Measurements from ENCODE around the gene ERG28. TPM values are rescaled to one million over a fixed set of nuclear protein-coding genes. Genes with fewer than 3 reads are reported as not detected.
"Not testable (repeated sequence)": the region's sequence is repeated elsewhere in the genome, so short reads cannot be mapped to it uniquely, and the experiment has no call there.

ERG28 gene
- total and polyA plus RNA-seq, 10 of the 15 experiments (the other 5 are each of a cell fraction or from before 2014, with no cell fraction given): 15.2 to 67.0 (median 48.1) TPM

DNA sequence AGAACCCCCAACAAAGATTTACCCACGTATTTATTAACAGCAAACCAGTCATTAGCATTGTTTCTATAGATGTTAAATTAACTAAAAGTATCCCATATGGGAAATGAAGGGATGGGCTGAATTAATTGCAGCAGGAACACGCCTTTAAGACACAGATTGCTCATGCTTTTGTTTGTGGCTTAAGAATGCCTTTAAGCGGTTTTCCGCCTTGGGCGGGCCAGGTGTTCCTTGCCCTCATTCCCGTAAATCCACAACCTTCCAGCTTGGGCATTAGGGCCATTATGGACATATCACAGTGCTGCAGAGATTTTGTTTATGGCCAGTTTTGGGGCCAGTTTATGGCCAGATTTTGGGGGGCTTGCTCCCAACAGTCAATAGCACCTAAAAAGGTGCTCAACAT, 59.6 kb downstream of the ERG28 start:
- H4K20me1 ChIP-seq (ENCODE audit: control insufficient read depth, insufficient read depth); intact Hi-C loops (cut with micrococcal nuclease; ENCODE audit: unreplicated experiment); H3K4me1 ChIP-seq (ENCODE audit: control insufficient read depth, insufficient read depth, low read length); FAIRE-seq; H3K9me3 ChIP-seq (replicated peaks; ENCODE audit: control insufficient read depth, insufficient read depth, low read length); H3K4me2 ChIP-seq (ENCODE audit: control insufficient read depth, insufficient read depth); H2AFZ ChIP-seq (ENCODE audit: control insufficient read depth, low read depth, low read length); H3K36me3 ChIP-seq (ENCODE audit: control insufficient read depth in 2 of 2, insufficient read depth in 2 of 2, low read length in 1 of 2); DNase-seq (ENCODE audit: low read depth, low spot score); in situ Hi-C loops (cut with MboI); H3K4me3 ChIP-seq; H3K27me3 ChIP-seq (replicated peaks in 1 of 2; ENCODE audit: control insufficient read depth in 2 of 2, insufficient read depth in 2 of 2, low read length in 1 of 2); BruUV-seq (replicated peaks); H3K79me2 ChIP-seq (ENCODE audit: control insufficient read depth, insufficient read depth, low read length); H3K9ac ChIP-seq (ENCODE audit: control insufficient read depth, insufficient read depth, low read length); ATAC-seq; H3K27ac ChIP-seq (ENCODE audit: control insufficient read depth, insufficient read depth): not testable (repeated sequence)
- RAD21 ChIA-PET (ENCODE audit: unreplicated experiment): interaction anchor here (0.7 to 4.5 kb wide), 2 partner anchors 23 to 382 kb away, joined by 3 to 16 read pairs; partner anchors contain the start of gene FLVCR2
- POLR2A ChIA-PET: interaction anchor here (0.6 kb wide), 1 partner anchor 29 kb away, joined by 3 read pairs; no protein-coding TSS in a partner anchor
- CTCF ChIA-PET: interaction anchor here (1.0 to 1.1 kb wide), 2 partner anchors 16 to 24 kb away, joined by 3 read pairs; no protein-coding TSS in a partner anchor
- 67% methylated on average over 6 of the region's 6 CpGs for WGBS (ENCODE audit: insufficient coverage, insufficient replicate concordance, low lambda C conversion rate, missing lambda C conversion rate)
- SMC1A ChIA-PET (ENCODE audit: uncharacterized antibody, unreplicated experiment): interaction anchor here (0.6 kb wide), 1 partner anchor 9 kb away, joined by 3 read pairs; no protein-coding TSS in a partner anchor

DNA sequence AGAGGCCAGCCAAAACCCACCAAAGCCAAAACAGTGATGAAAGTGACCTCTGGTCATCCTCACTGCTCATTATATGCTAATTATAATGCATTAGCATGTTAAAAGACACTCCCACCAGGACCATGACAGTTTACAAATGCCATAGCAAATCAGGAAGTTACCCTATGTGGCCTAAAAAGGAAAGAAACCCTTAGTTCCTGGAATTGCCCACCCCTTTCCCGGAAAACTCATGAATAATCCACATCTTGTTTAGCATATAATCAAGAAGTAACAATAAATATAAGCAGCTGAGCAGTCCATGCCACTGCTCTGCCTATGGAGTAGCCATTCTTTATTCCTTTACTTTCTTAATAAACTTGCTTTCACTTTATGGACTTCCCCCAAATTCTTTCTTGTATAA, 60.6 kb downstream of the ERG28 start:
- H3K79me2 ChIP-seq (ENCODE audit: control insufficient read depth, insufficient read depth, low read length); H3K27me3 ChIP-seq (replicated peaks in 1 of 2; ENCODE audit: control insufficient read depth in 2 of 2, insufficient read depth in 2 of 2, low read length in 1 of 2); H2AFZ ChIP-seq (ENCODE audit: control insufficient read depth, low read depth, low read length); H3K4me2 ChIP-seq (ENCODE audit: control insufficient read depth, insufficient read depth); H3K9ac ChIP-seq (ENCODE audit: control insufficient read depth, insufficient read depth, low read length); H4K20me1 ChIP-seq (ENCODE audit: control insufficient read depth, insufficient read depth); H3K4me3 ChIP-seq; in situ Hi-C loops (cut with MboI); FAIRE-seq; intact Hi-C loops (cut with micrococcal nuclease; ENCODE audit: unreplicated experiment); H3K9me3 ChIP-seq (replicated peaks; ENCODE audit: control insufficient read depth, insufficient read depth, low read length); POLR2A ChIA-PET; H3K36me3 ChIP-seq (ENCODE audit: control insufficient read depth in 2 of 2, insufficient read depth in 2 of 2, low read length in 1 of 2); BruUV-seq (replicated peaks); ATAC-seq; H3K27ac ChIP-seq (ENCODE audit: control insufficient read depth, insufficient read depth); SMC1A ChIA-PET (ENCODE audit: uncharacterized antibody, unreplicated experiment); H3K4me1 ChIP-seq (ENCODE audit: control insufficient read depth, insufficient read depth, low read length); DNase-seq (ENCODE audit: low read depth, low spot score): not testable (repeated sequence)
- ChIA-PET CTCF (interaction anchor here (1.1 kb wide), 1 partner anchor 17 kb away, joined by 3 read pairs; no protein-coding TSS in a partner anchor), RAD21 (ENCODE audit: unreplicated experiment) (interaction anchor here (4.5 kb wide), 1 partner anchor 22 kb away, joined by 16 read pairs; the partner anchor contains the start of gene FLVCR2)
- 33% methylated on average over 1 of the region's 1 CpG for WGBS (ENCODE audit: insufficient coverage, insufficient replicate concordance, low lambda C conversion rate, missing lambda C conversion rate)

Small RNAs within 50 kb of the gene (small RNA-seq; reads per million reads assigned to genes)
- gene RNA5SP387: 0.43 reads per million, percentile 5 among the genes with 10 or more reads in this experiment

Other genes starting within 250 kb of the ERG28 start
- gene JDP2, start 232.9 kb downstream of the ERG28 start, total RNA-seq (2014; rRNA removed): 19.4 and 21.3 TPM in 2 replicates
- gene JDP2, start 232.9 kb downstream of the ERG28 start, total RNA-seq (2014; rRNA removed; fragmentation: Illumina TruSeq; extraction: Trizol): 11.7 and 12.1 TPM in 2 replicates
- 16.0 and 16.4 TPM in 2 replicates for gene JDP2, start 232.9 kb downstream of the ERG28 start, total RNA-seq (2021)
- 5.1 and 6.7 TPM in 2 replicates for gene JDP2, start 232.9 kb downstream of the ERG28 start, polyA plus RNA-seq (2011; rRNA removed)
- gene JDP2, start 232.9 kb downstream of the ERG28 start, polyA plus RNA-seq (2014; fragmentation: Illumina TruSeq; extraction: Trizol): 3.3 and 11.5 TPM in 2 replicates
- gene JDP2, start 232.9 kb downstream of the ERG28 start, polyA plus RNA-seq (2014; fragmentation: Nextera tagmentation; extraction: Ambion mirVana): 1 to 10 TPM in 1 of 2 experiments, under 1 TPM in 1; 0.71 to 1.2 TPM
- gene JDP2, start 232.9 kb downstream of the ERG28 start, polyA plus RNA-seq (2014; rRNA removed): 20.7 and 21.2 TPM in 2 replicates
- 10 to 100 TPM in 1 of 2 experiments, 1 to 10 TPM in 1; 8.9 to 10.8 TPM for gene JDP2, start 232.9 kb downstream of the ERG28 start, polyA plus RNA-seq (2016; fragmentation: Nextera tagmentation; extraction: Ambion mirVana)
- gene BATF, start 138.4 kb downstream of the ERG28 start, total RNA-seq (2014; rRNA removed): 153 and 158 TPM in 2 replicates
- gene BATF, start 138.4 kb downstream of the ERG28 start, total RNA-seq (2014; rRNA removed; fragmentation: Illumina TruSeq; extraction: Trizol): 94.0 and 99.6 TPM in 2 replicates
- gene BATF, start 138.4 kb downstream of the ERG28 start, total RNA-seq (2021): 99.8 and 107 TPM in 2 replicates
- gene BATF, start 138.4 kb downstream of the ERG28 start, polyA plus RNA-seq (2011; rRNA removed): 53.9 and 98.3 TPM in 2 replicates
- gene BATF, start 138.4 kb downstream of the ERG28 start, polyA plus RNA-seq (2014; fragmentation: Illumina TruSeq; extraction: Trizol): 30.7 and 93.4 TPM in 2 replicates
- gene BATF, start 138.4 kb downstream of the ERG28 start, polyA plus RNA-seq (2014; fragmentation: Nextera tagmentation; extraction: Ambion mirVana): 10 to 100 TPM in 1 of 2 experiments, 1 to 10 TPM in 1; 10.0 to 30.9 TPM
- 147 and 176 TPM in 2 replicates for gene BATF, start 138.4 kb downstream of the ERG28 start, polyA plus RNA-seq (2014; rRNA removed)
- gene BATF, start 138.4 kb downstream of the ERG28 start, polyA plus RNA-seq (2016; fragmentation: Nextera tagmentation; extraction: Ambion mirVana): 100 to 1,000 TPM; 133 to 154 TPM
- 0.98 and 1.8 TPM in 2 replicates for gene FLVCR2, start 82.3 kb downstream of the ERG28 start, total RNA-seq (2014; rRNA removed)
- 1.2 and 1.8 TPM in 2 replicates for gene FLVCR2, start 82.3 kb downstream of the ERG28 start, total RNA-seq (2014; rRNA removed; fragmentation: Illumina TruSeq; extraction: Trizol)
- 1.7 and 3.7 TPM in 2 replicates for gene FLVCR2, start 82.3 kb downstream of the ERG28 start, total RNA-seq (2021)
- gene FLVCR2, start 82.3 kb downstream of the ERG28 start, polyA plus RNA-seq (2011; rRNA removed): 2.9 and 3.1 TPM in 2 replicates
- 1.8 and 2.2 TPM in 2 replicates for gene FLVCR2, start 82.3 kb downstream of the ERG28 start, polyA plus RNA-seq (2014; fragmentation: Illumina TruSeq; extraction: Trizol)
- gene FLVCR2, start 82.3 kb downstream of the ERG28 start, polyA plus RNA-seq (2014; fragmentation: Nextera tagmentation; extraction: Ambion mirVana): under 1 TPM; 0.24 to 0.47 TPM
- 1.0 and 1.4 TPM in 2 replicates for gene FLVCR2, start 82.3 kb downstream of the ERG28 start, polyA plus RNA-seq (2014; rRNA removed)
- 1 to 10 TPM; 1.0 to 1.8 TPM for gene FLVCR2, start 82.3 kb downstream of the ERG28 start, polyA plus RNA-seq (2016; fragmentation: Nextera tagmentation; extraction: Ambion mirVana)
- gene TTLL5, start 370 bp upstream of the ERG28 start, total RNA-seq (2014; rRNA removed): 12.8 and 13.4 TPM in 2 replicates
- 14.2 and 15.4 TPM in 2 replicates for gene TTLL5, start 370 bp upstream of the ERG28 start, total RNA-seq (2014; rRNA removed; fragmentation: Illumina TruSeq; extraction: Trizol)
- gene TTLL5, start 370 bp upstream of the ERG28 start, total RNA-seq (2021): 17.4 and 21.4 TPM in 2 replicates
- gene TTLL5, start 370 bp upstream of the ERG28 start, polyA plus RNA-seq (2011; rRNA removed): 12.8 and 13.9 TPM in 2 replicates
- gene TTLL5, start 370 bp upstream of the ERG28 start, polyA plus RNA-seq (2014; fragmentation: Illumina TruSeq; extraction: Trizol): 13.6 and 16.4 TPM in 2 replicates
- gene TTLL5, start 370 bp upstream of the ERG28 start, polyA plus RNA-seq (2014; fragmentation: Nextera tagmentation; extraction: Ambion mirVana): 1 to 10 TPM; 3.2 to 5.2 TPM
- gene TTLL5, start 370 bp upstream of the ERG28 start, polyA plus RNA-seq (2014; rRNA removed): 10.6 and 12.3 TPM in 2 replicates
- 10 to 100 TPM; 20.3 to 25.9 TPM for gene TTLL5, start 370 bp upstream of the ERG28 start, polyA plus RNA-seq (2016; fragmentation: Nextera tagmentation; extraction: Ambion mirVana)

All from GM12878 (cell line).